IPS-NIHi7 (cell line): ENCODE results near the gene COL9A2.

Experiments
- DNase-seq: peaks from one replicate; pipeline ENCODE4 v3.0.0; 2012; ENCODE audit warnings: mixed read lengths; ENCODE audit errors: extremely low spot score

The COL9A2 gene

GRCh38 chr1:40318476-40318875 is 1.4 kb upstream of the COL9A2 start:
- DNase-seq, result no peak

- DNase-seq, result peak; percentile 53
Measured at GRCh38 chr1:40317394-40318074, 448 bp upstream of the COL9A2 start.

GRCh38 chr1:40315795-40316594 is 1.1 kb downstream of the COL9A2 start:
- DNase-seq, result peak; percentile 47

GRCh38 chr1:40315239-40315794 is 1.8 kb downstream of the COL9A2 start:
- peak; percentile 88 for DNase-seq

GRCh38 chr1:40314721-40315238 is 2.3 kb downstream of the COL9A2 start:
- no peak for DNase-seq

- DNase-seq, result no peak
Measured at GRCh38 chr1:40313958-40314720, 2.9 kb downstream of the COL9A2 start.

- no peak for DNase-seq
Measured at GRCh38 chr1:40313329-40313957, 3.6 kb downstream of the COL9A2 start.

GRCh38 chr1:40312238-40313205 is 4.6 kb downstream of the COL9A2 start:
- DNase-seq, result no peak

- DNase-seq, result no peak
Measured at GRCh38 chr1:40311692-40312091, 5.4 kb downstream of the COL9A2 start.

- DNase-seq, result peak; percentile 57
Measured at GRCh38 chr1:40310983-40311642, 6.0 kb downstream of the COL9A2 start.

- DNase-seq, result no peak
Measured at GRCh38 chr1:40310129-40310461, 7.0 kb downstream of the COL9A2 start.

GRCh38 chr1:40309374-40310128 is 7.5 kb downstream of the COL9A2 start:
- DNase-seq, result no peak

- DNase-seq, result no peak
Measured at GRCh38 chr1:40308036-40308727, 8.9 kb downstream of the COL9A2 start.

GRCh38 chr1:40307186-40307585 is 9.9 kb downstream of the COL9A2 start:
- DNase-seq, result no peak

- DNase-seq, result no peak
Measured at GRCh38 chr1:40306296-40306695, 10.8 kb downstream of the COL9A2 start.

GRCh38 chr1:40305871-40306270 is 11.2 kb downstream of the COL9A2 start:
- DNase-seq, result no peak

GRCh38 chr1:40305451-40305850 is 11.6 kb downstream of the COL9A2 start:
- DNase-seq, result no peak

- DNase-seq, result no peak
Measured at GRCh38 chr1:40303790-40304189, 13.3 kb downstream of the COL9A2 start.
